Measurements from ENCODE around the gene ISG15. TPM values are rescaled to one million over a fixed set of nuclear protein-coding genes. Genes with fewer than 3 reads are reported as not detected.

The ISG15 gene
- polyA plus RNA-seq, 6 donors from 2014 or later = 55.1 to 183 (median 124) TPM

- Mint-ChIP-seq H3K36me3 (no peaks in the 10 kb centered on the region), H3K27me3 (peaks cover 0 to 4% (median 3%) of the 10 kb centered on the region in 3 donors), H3K4me1 (peaks cover 2 to 9% (median 7%) of the 10 kb centered on the region in 3 donors), H3K27ac (no peak overlapping the region), H3K9me3 (peaks cover 0 to 3% (median 0%) of the 10 kb centered on the region in 7 donors), H3K4me3 (peak overlapping the region in 1 of 8 donors; percentile 58)
- ATAC-seq (ENCODE audit: low read depth in 2 of 2) (no peak), DNase-seq (no peak)
Measured at GRCh38 chr1:1044455-1045078, 31.3 kb downstream of the ISG15 start.

DNA sequence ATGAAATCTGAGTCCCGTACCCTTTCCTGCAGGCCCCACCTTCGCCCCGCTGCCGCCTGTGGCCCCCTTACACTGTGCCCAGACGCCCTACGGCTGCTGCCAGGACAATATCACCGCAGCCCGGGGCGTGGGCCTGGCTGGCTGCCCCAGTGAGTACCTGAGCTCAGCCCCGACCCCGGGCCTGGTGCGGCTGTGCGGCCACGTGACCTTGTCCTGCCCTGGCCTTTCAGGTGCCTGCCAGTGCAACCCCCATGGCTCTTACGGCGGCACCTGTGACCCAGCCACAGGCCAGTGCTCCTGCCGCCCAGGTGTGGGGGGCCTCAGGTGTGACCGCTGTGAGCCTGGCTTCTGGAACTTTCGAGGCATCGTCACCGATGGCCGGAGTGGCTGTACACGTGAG lies 31.8 kb downstream of the ISG15 start:
- ATAC-seq (ENCODE audit: low read depth in 2 of 2) = no peak
- no peaks in the 10 kb centered on the region for H3K27me3 Mint-ChIP-seq

GRCh38 chr1:1046243-1046642 lies 32.9 kb downstream of the ISG15 start:
- ATAC-seq (ENCODE audit: low read depth in 2 of 2) = no peak
- Mint-ChIP-seq H3K27ac (no peak overlapping the region), H3K27me3 (no peaks in the 10 kb centered on the region), H3K36me3 (no peaks in the 10 kb centered on the region), H3K9me3 (peaks cover 0 to 3% (median 0%) of the 10 kb centered on the region in 7 donors), H3K4me1 (peaks cover 0 to 7% (median 4%) of the 10 kb centered on the region in 3 donors), H3K4me3 (no peak overlapping the region)
- no peak for DNase-seq

More for the DNA sequence above, 31.8 kb downstream of the ISG15 start:
- Mint-ChIP-seq H3K4me3 (no peak overlapping the region), H3K4me1 (peaks cover 0 to 4% (median 3%) of the 10 kb centered on the region in 3 donors), H3K27ac (no peak overlapping the region), H3K9me3 (peaks cover 0 to 3% (median 0%) of the 10 kb centered on the region in 7 donors), H3K36me3 (no peaks in the 10 kb centered on the region)
- no peak for DNase-seq

DNA sequence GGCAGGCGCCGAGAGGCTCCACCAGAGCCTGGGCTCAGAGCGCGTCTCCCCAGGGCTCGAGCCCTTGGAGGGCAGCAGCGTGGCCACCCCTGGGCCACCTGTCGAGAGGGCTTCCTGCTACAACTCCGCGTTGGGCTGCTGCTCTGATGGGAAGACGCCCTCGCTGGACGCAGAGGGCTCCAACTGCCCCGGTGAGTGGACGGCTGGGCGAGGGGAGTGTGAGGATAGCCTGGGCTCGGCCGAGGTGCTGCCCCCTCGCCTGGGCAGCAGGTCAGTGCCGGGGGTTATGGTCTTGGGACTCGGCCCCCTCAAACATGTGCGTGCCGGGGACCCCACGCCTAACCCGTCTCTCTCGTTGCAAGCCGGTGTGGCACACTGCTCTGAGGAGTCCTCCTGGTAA lies 33.5 kb downstream of the ISG15 start:
- H3K9me3 Mint-ChIP-seq = peaks cover 0 to 3% (median 0%) of the 10 kb centered on the region in 7 donors
- DNase-seq (no peak), ATAC-seq (ENCODE audit: low read depth in 2 of 2) (no peak)
- H3K27ac Mint-ChIP-seq = no peak overlapping the region
- no peak overlapping the region for H3K4me3 Mint-ChIP-seq
- H3K27me3 Mint-ChIP-seq = no peaks in the 10 kb centered on the region
- peaks cover 0 to 7% (median 4%) of the 10 kb centered on the region in 3 donors for H3K4me1 Mint-ChIP-seq
- no peaks in the 10 kb centered on the region for H3K36me3 Mint-ChIP-seq

- ATAC-seq (ENCODE audit: low read depth in 2 of 2) = no peak
- H3K27me3 Mint-ChIP-seq = no peaks in the 10 kb centered on the region
- H3K4me3 Mint-ChIP-seq = no peak overlapping the region
- H3K27ac Mint-ChIP-seq = no peak overlapping the region
- H3K9me3 Mint-ChIP-seq = peaks cover 0 to 3% (median 0%) of the 10 kb centered on the region in 7 donors
- no peak for DNase-seq
- H3K36me3 Mint-ChIP-seq = no peaks in the 10 kb centered on the region
- peaks cover 0 to 9% (median 4%) of the 10 kb centered on the region in 3 donors for H3K4me1 Mint-ChIP-seq
Measured at GRCh38 chr1:1047407-1047806, 34.1 kb downstream of the ISG15 start.

GRCh38 chr1:1047963-1048362 lies 34.7 kb downstream of the ISG15 start:
- ATAC-seq (ENCODE audit: low read depth in 2 of 2) (no peak), DNase-seq (no peak)
- H3K4me3 Mint-ChIP-seq = no peak overlapping the region
- no peaks in the 10 kb centered on the region for H3K27me3 Mint-ChIP-seq
- no peaks in the 10 kb centered on the region for H3K36me3 Mint-ChIP-seq
- H3K27ac Mint-ChIP-seq = no peak overlapping the region
- peaks cover 0 to 5% (median 0%) of the 10 kb centered on the region in 7 donors for H3K9me3 Mint-ChIP-seq
- H3K4me1 Mint-ChIP-seq = peaks cover 0 to 11% (median 3%) of the 10 kb centered on the region in 3 donors

DNA sequence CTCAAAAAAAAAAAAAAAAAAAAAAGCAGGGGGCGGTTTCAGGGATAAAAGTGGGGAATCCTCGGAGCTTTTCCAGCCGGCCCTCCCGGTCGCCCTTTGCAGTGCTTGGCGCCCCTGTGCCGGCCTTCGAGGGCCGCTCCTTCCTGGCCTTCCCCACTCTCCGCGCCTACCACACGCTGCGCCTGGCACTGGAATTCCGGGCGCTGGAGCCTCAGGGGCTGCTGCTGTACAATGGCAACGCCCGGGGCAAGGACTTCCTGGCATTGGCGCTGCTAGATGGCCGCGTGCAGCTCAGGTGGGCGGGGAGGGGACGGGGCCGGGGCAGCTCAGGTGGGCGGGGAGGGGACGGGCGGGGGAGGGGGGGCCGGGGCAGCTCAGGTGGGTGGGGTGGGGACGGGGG lies 35.5 kb downstream of the ISG15 start:
- Mint-ChIP-seq H3K27ac (no peak overlapping the region), H3K9me3 (peaks cover 0 to 5% (median 0%) of the 10 kb centered on the region in 7 donors), H3K4me1 (peaks cover 0 to 9% (median 0%) of the 10 kb centered on the region in 3 donors), H3K36me3 (no peaks in the 10 kb centered on the region), H3K27me3 (no peaks in the 10 kb centered on the region), H3K4me3 (no peak overlapping the region)
- ATAC-seq (ENCODE audit: low read depth in 2 of 2) (no peak), DNase-seq (no peak)

DNA sequence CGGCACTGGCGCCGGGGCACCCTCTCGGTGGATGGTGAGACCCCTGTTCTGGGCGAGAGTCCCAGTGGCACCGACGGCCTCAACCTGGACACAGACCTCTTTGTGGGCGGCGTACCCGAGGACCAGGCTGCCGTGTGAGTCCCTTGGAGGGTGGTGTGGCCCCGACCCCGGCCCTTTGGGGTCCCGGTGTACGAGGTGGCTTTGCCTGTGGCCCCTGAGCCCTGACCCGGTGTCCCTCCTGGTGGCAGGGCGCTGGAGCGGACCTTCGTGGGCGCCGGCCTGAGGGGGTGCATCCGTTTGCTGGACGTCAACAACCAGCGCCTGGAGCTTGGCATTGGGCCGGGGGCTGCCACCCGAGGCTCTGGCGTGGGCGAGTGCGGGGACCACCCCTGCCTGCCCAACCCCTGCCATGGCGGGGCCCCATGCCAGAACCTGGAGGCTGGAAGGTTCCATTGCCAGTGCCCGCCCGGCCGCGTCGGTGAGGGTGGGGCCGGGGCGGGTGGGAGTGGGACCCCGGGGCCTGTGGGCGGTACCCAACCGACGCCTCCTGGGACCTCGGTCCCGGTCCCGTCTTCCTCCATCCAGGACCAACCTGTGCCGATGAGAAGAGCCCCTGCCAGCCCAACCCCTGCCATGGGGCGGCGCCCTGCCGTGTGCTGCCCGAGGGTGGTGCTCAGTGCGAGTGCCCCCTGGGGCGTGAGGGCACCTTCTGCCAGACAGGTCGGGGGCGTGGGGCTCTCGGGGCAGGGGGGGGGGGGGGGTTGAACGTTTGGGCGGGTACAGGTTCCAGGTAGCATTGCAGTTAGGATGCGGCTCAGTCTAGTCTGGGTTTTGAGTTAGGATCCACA lies 36.2 kb downstream of the ISG15 start:
- Mint-ChIP-seq H3K27ac (no peak overlapping the region), H3K4me3 (no peak overlapping the region), H3K4me1 (peaks cover 0 to 9% (median 0%) of the 10 kb centered on the region in 3 donors), H3K27me3 (no peaks in the 10 kb centered on the region), H3K9me3 (peaks cover 0 to 5% (median 0%) of the 10 kb centered on the region in 7 donors), H3K36me3 (no peaks in the 10 kb centered on the region)
- DNase-seq = no peak
- ATAC-seq (ENCODE audit: low read depth in 2 of 2) = no peak

GRCh38 chr1:1050577-1051052 lies 37.3 kb downstream of the ISG15 start:
- peaks cover 0 to 9% (median 0%) of the 10 kb centered on the region in 3 donors for H3K4me1 Mint-ChIP-seq
- peaks cover 0 to 5% (median 0%) of the 10 kb centered on the region in 7 donors for H3K9me3 Mint-ChIP-seq
- H3K27me3 Mint-ChIP-seq = no peaks in the 10 kb centered on the region
- H3K4me3 Mint-ChIP-seq = no peak overlapping the region
- no peaks in the 10 kb centered on the region for H3K36me3 Mint-ChIP-seq
- H3K27ac Mint-ChIP-seq = peak overlapping the region in 1 of 6 donors; percentile 49
- ATAC-seq (ENCODE audit: low read depth in 2 of 2) (peak in 1 of 2 donors; percentile 67), DNase-seq (no peak)

- no peak for DNase-seq
Measured at GRCh38 chr1:1051127-1051810, 38.0 kb downstream of the ISG15 start.

GRCh38 chr1:1052003-1052840 lies 38.9 kb downstream of the ISG15 start:
- no peak overlapping the region for H3K27ac Mint-ChIP-seq
- H3K4me3 Mint-ChIP-seq = no peak overlapping the region
- H3K36me3 Mint-ChIP-seq = no peaks in the 10 kb centered on the region
- ATAC-seq (ENCODE audit: low read depth in 2 of 2) = no peak
- no peaks in the 10 kb centered on the region for H3K27me3 Mint-ChIP-seq
- DNase-seq = no peak
- peaks cover 0 to 9% (median 0%) of the 10 kb centered on the region in 3 donors for H3K4me1 Mint-ChIP-seq
- H3K9me3 Mint-ChIP-seq = peaks cover 0 to 5% (median 0%) of the 10 kb centered on the region in 7 donors

More at GRCh38 chr1:1051127-1051810, 38.0 kb downstream of the ISG15 start:
- H3K27ac Mint-ChIP-seq = no peak overlapping the region
- peaks cover 0 to 9% (median 0%) of the 10 kb centered on the region in 3 donors for H3K4me1 Mint-ChIP-seq
- no peak overlapping the region for H3K4me3 Mint-ChIP-seq
- peaks cover 0 to 5% (median 0%) of the 10 kb centered on the region in 7 donors for H3K9me3 Mint-ChIP-seq
- no peak for ATAC-seq (ENCODE audit: low read depth in 2 of 2)
- H3K36me3 Mint-ChIP-seq = no peaks in the 10 kb centered on the region
- no peaks in the 10 kb centered on the region for H3K27me3 Mint-ChIP-seq

DNA sequence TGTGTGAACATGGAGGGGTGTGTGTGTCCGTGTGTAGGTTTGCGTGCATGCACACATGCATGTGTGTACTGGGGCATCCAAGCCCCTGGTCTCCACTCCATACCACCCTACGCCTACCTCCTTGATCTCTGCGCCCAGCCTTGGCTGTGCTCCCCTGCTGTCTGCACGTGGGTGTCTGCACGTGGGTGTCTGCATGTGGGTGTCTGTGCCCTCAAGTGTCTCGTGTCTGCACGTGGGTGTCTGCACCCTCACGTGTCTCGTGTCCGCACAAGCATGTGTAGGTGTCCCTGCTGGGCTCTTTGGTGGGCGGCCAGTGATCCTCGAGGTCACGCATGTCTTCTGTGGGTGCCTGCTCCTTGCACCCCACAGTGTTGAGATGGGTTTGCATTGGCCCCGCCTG lies 39.7 kb downstream of the ISG15 start:
- ATAC-seq (ENCODE audit: low read depth in 2 of 2) (no peak), DNase-seq (no peak)
- Mint-ChIP-seq H3K4me1 (peaks cover 0 to 9% (median under 1%) of the 10 kb centered on the region in 3 donors), H3K4me3 (no peak overlapping the region), H3K27me3 (peaks cover 0 to 6% (median 2%) of the 10 kb centered on the region in 3 donors), H3K36me3 (no peaks in the 10 kb centered on the region), H3K9me3 (peaks cover 0 to 5% (median 0%) of the 10 kb centered on the region in 7 donors), H3K27ac (no peak overlapping the region)
